ENCODE measurements around the gene AASS. TPM values are rescaled to one million over a fixed set of nuclear protein-coding genes. Genes with fewer than 3 reads are reported as not detected.
A peak's percentile ranks its signal among the peaks of the same experiment; 100 is the strongest.

The AASS gene
- polyA plus RNA-seq, 1 experiment = 7.1 TPM

- ChIA-PET POLR2A (no interaction called here), CTCF (no interaction called here)
- Histone ChIP-seq H3K4me3 (ENCODE audit: low read depth, low read length) (no peak overlapping the region), H3K27me3 (ENCODE audit: control insufficient read depth, insufficient read depth, low read length) (no peaks in the 10 kb centered on the region), H3K36me3 (ENCODE audit: control insufficient read depth, insufficient read depth, low read length) (no peaks in the 10 kb centered on the region)
- no peak for DNase-seq (ENCODE audit: low read depth)
- TF ChIP-seq CTCF (IDR thresholded peaks at IDR 0.05; ENCODE audit: insufficient read depth, low read depth, low read length) = no peak
These were observed 4.0 kb upstream of the AASS start for GRCh38 chr7:122148081-122148480.

- no peak for TF ChIP-seq CTCF (IDR thresholded peaks at IDR 0.05; ENCODE audit: insufficient read depth, low read depth, low read length)
- H3K4me3 ChIP-seq (ENCODE audit: low read depth, low read length) = no peak overlapping the region
- ChIA-PET POLR2A (no interaction called here), CTCF (interaction anchor here (0.9 kb wide), 1 partner anchor 11 kb away, joined by 4 read pairs; no protein-coding TSS in a partner anchor)
- DNase-seq (ENCODE audit: low read depth) = no peak
- no peaks in the 10 kb centered on the region for H3K36me3 ChIP-seq (ENCODE audit: control insufficient read depth, insufficient read depth, low read length)
- no peaks in the 10 kb centered on the region for H3K27me3 ChIP-seq (ENCODE audit: control insufficient read depth, insufficient read depth, low read length)
These were observed 2.0 kb upstream of the AASS start for GRCh38 chr7:122145937-122146645.

GRCh38 chr7:122143376-122143750, 686 bp downstream of the AASS start:
- Histone ChIP-seq H3K36me3 (ENCODE audit: control insufficient read depth, insufficient read depth, low read length) (no peaks in the 10 kb centered on the region), H3K4me3 (ENCODE audit: low read depth, low read length) (peak overlapping the region; percentile 90), H3K27me3 (ENCODE audit: control insufficient read depth, insufficient read depth, low read length) (no peaks in the 10 kb centered on the region)
- TF ChIP-seq CTCF (IDR thresholded peaks at IDR 0.05; ENCODE audit: insufficient read depth, low read depth, low read length) = no peak
- ChIA-PET POLR2A (no interaction called here), CTCF (interaction anchor here (1.1 to 3.0 kb wide), 3 partner anchors 11 to 50 kb away, joined by 4 to 9 read pairs (median 5); no protein-coding TSS in a partner anchor)
- DNase-seq (ENCODE audit: low read depth) = no peak

- POLR2A ChIA-PET = no interaction called here
- Histone ChIP-seq H3K36me3 (ENCODE audit: control insufficient read depth, insufficient read depth, low read length) (no peaks in the 10 kb centered on the region), H3K4me3 (ENCODE audit: low read depth, low read length) (no peak overlapping the region), H3K27me3 (ENCODE audit: control insufficient read depth, insufficient read depth, low read length) (no peaks in the 10 kb centered on the region)
- CTCF ChIA-PET = no interaction called here
- no peak for TF ChIP-seq CTCF (IDR thresholded peaks at IDR 0.05; ENCODE audit: insufficient read depth, low read depth, low read length)
- no peak for DNase-seq (ENCODE audit: low read depth)
These were observed 3.1 kb downstream of the AASS start for GRCh38 chr7:122140918-122141317.

- Histone ChIP-seq H3K4me3 (ENCODE audit: low read depth, low read length) (peak overlapping the region; percentile 34), H3K36me3 (ENCODE audit: control insufficient read depth, insufficient read depth, low read length) (no peaks in the 10 kb centered on the region; the same call in 1 of the 2 replicates), H3K27me3 (ENCODE audit: control insufficient read depth, insufficient read depth, low read length) (no peaks in the 10 kb centered on the region)
- TF ChIP-seq CTCF (IDR thresholded peaks at IDR 0.05; ENCODE audit: insufficient read depth, low read depth, low read length) = no peak
- DNase-seq (ENCODE audit: low read depth) = no peak
- POLR2A ChIA-PET = no interaction called here
- CTCF ChIA-PET = no interaction called here
These were observed 6.6 kb downstream of the AASS start for GRCh38 chr7:122137251-122138077.
